Measurements from ENCODE around the gene PEX11G. TPM values are rescaled to one million over a fixed set of nuclear protein-coding genes. Genes with fewer than 3 reads are reported as not detected.

PEX11G gene
- total and polyA plus RNA-seq, 2 experiments from 2014 or later = 2.2 TPM

GRCh38 chr19:7524992-7525739, 36.3 kb upstream of the PEX11G start:
- no peak overlapping the region for H3K4me3 Mint-ChIP-seq
- no peak overlapping the region for H3K27ac Mint-ChIP-seq
- H3K4me1 Mint-ChIP-seq = peaks cover 6% of the 10 kb centered on the region; the same call in 2 of the 3 replicates
- H3K4me2 ChIP-seq = no peak overlapping the region
- H3K4me1 ChIP-seq (ENCODE audit: insufficient read depth) = peaks cover 15% of the 10 kb centered on the region
- no peak for DNase-seq (ENCODE audit: low spot score)
- peaks cover 7% of the 10 kb centered on the region for H3K27me3 Mint-ChIP-seq (ENCODE audit: insufficient read depth, low read depth, poor library complexity)
- H3F3A ChIP-seq (replicated peaks; ENCODE audit: low read depth) = no peaks in the 10 kb centered on the region; the same call in 1 of the 2 replicates
- TF ChIP-seq JUNB (IDR thresholded peaks at IDR 0.05; ENCODE audit: unreplicated experiment) = no peak
- no peak for TF ChIP-seq ZNF114 (CRISPR knock-in tag; IDR thresholded peaks at IDR 0.05)
- TF ChIP-seq STAT1 (IDR thresholded peaks at IDR 0.05; ENCODE audit: unreplicated experiment) = no peak
- no peak for TF ChIP-seq NANOG (IDR thresholded peaks at IDR 0.05; ENCODE audit: borderline replicate concordance)
- TF ChIP-seq ETS1 (IDR thresholded peaks at IDR 0.05) = no peak
- TF ChIP-seq CTCF (conservative IDR thresholded peaks at IDR 0.05; ENCODE audit: low read depth in 2 of 2) = no peak
- no peak for TF ChIP-seq REST (IDR thresholded peaks at IDR 0.05; ENCODE audit: unreplicated experiment)
- no peak for TF ChIP-seq EZH2phosphoT487 (IDR thresholded peaks at IDR 0.05; ENCODE audit: unreplicated experiment)
- TF ChIP-seq EZH2 (IDR thresholded peaks at IDR 0.05; ENCODE audit: low read depth, unreplicated experiment) = no peak
- TF ChIP-seq POLR2AphosphoS5 (IDR thresholded peaks at IDR 0.05; ENCODE audit: low read depth) = no peak
- TF ChIP-seq CREB1 (CRISPR knock-in tag; IDR thresholded peaks at IDR 0.05; ENCODE audit: low read depth) = no peak
- peaks cover 10% of the 10 kb centered on the region; the same call in 2 of the 3 replicates for H3K36me3 Mint-ChIP-seq (ENCODE audit: low read depth)
- no peak overlapping the region for H2AFZ ChIP-seq
- H3K27me3 ChIP-seq (ENCODE audit: insufficient read depth) = no peaks in the 10 kb centered on the region
- H3K36me3 ChIP-seq (ENCODE audit: insufficient read depth) = no peaks in the 10 kb centered on the region
- no peak overlapping the region for H3K27ac ChIP-seq (ENCODE audit: low read depth)
- no peak for ATAC-seq
- H3K79me2 ChIP-seq (replicated peaks; ENCODE audit: insufficient read depth) = peaks cover 5% of the 10 kb centered on the region; the same call in 1 of the 2 replicates
- no peaks in the 10 kb centered on the region; the same call in 2 of the 3 replicates for H3K9me3 Mint-ChIP-seq
- H3K9me2 ChIP-seq (ENCODE audit: insufficient read depth) = no peaks in the 10 kb centered on the region
- no peak overlapping the region for H3K4me3 ChIP-seq
- H4K20me1 ChIP-seq (replicated peaks; ENCODE audit: insufficient read depth) = no peaks in the 10 kb centered on the region

All from GM23338 (cell line).